Stimulated activated memory B cell treated with anti-CD40 and anti-IgM and Interleukin-4, amounts not matched to agents 10 μg/mL and 1 μg/mL and 100 μg/mL, for 72 hours (primary cell): ENCODE results near the gene FRMD5.
A peak's percentile ranks its signal among the peaks of the same experiment; 100 is the strongest.

ENCODE experiments used
- ATAC-seq: fragments of 150-1000 bp; cut with Tn5 transposase; 2 replicates; pipeline ENCODE4 v1.10.0; 2021
- H3K27ac Mint-ChIP-seq: one replicate; pipeline ENCODE4 v1.8.0; 2022; ENCODE audit warnings: mild to moderate bottlenecking, mixed read lengths
- H3K27me3 Mint-ChIP-seq: one replicate; pipeline ENCODE4 v1.8.0; 2022; ENCODE audit warnings: mixed read lengths
- H3K36me3 Mint-ChIP-seq: one replicate; pipeline ENCODE4 v1.8.0; 2022; ENCODE audit warnings: mixed read lengths
- H3K4me1 Mint-ChIP-seq: one replicate; pipeline ENCODE4 v1.8.0; 2022; ENCODE audit warnings: mixed read lengths
- H3K4me3 Mint-ChIP-seq: one replicate; pipeline ENCODE4 v1.8.0; 2022; ENCODE audit warnings: mild to moderate bottlenecking, moderate library complexity, mixed read lengths
- H3K9me3 Mint-ChIP-seq: one replicate; pipeline ENCODE4 v1.8.0; 2022; ENCODE audit warnings: mixed read lengths

Gene FRMD5

GRCh38 chr15:43957724-43958123, 237.3 kb downstream of the FRMD5 start:
- H3K27ac Mint-ChIP-seq, result no peak overlapping the region
- H3K36me3 Mint-ChIP-seq, result no peaks in the 10 kb centered on the region
- H3K4me3 Mint-ChIP-seq, result no peak overlapping the region
- peaks cover 28% of the 10 kb centered on the region for H3K27me3 Mint-ChIP-seq
- H3K4me1 Mint-ChIP-seq, result no peaks in the 10 kb centered on the region
- H3K9me3 Mint-ChIP-seq, result no peaks in the 10 kb centered on the region
- ATAC-seq, result no peak

GRCh38 chr15:43955140-43955539, 239.9 kb downstream of the FRMD5 start:
- H3K27me3 Mint-ChIP-seq, result peaks cover 18% of the 10 kb centered on the region
- no peaks in the 10 kb centered on the region for H3K9me3 Mint-ChIP-seq
- no peak for ATAC-seq
- no peaks in the 10 kb centered on the region for H3K4me1 Mint-ChIP-seq
- H3K4me3 Mint-ChIP-seq, result no peak overlapping the region
- no peak overlapping the region for H3K27ac Mint-ChIP-seq
- no peaks in the 10 kb centered on the region for H3K36me3 Mint-ChIP-seq

- H3K4me3 Mint-ChIP-seq, result no peak overlapping the region
- no peaks in the 10 kb centered on the region for H3K36me3 Mint-ChIP-seq
- peaks cover 4% of the 10 kb centered on the region for H3K4me1 Mint-ChIP-seq
- H3K9me3 Mint-ChIP-seq, result no peaks in the 10 kb centered on the region
- ATAC-seq, result peak; percentile 41
- no peak overlapping the region for H3K27ac Mint-ChIP-seq
- peaks cover 11% of the 10 kb centered on the region for H3K27me3 Mint-ChIP-seq
Measured at GRCh38 chr15:43954181-43954621, 240.9 kb downstream of the FRMD5 start.

- Mint-ChIP-seq H3K27ac (no peak overlapping the region), H3K27me3 (peaks cover 8% of the 10 kb centered on the region), H3K36me3 (no peaks in the 10 kb centered on the region), H3K9me3 (no peaks in the 10 kb centered on the region), H3K4me1 (peaks cover 12% of the 10 kb centered on the region), H3K4me3 (no peak overlapping the region)
- ATAC-seq, result no peak
Measured at GRCh38 chr15:43953402-43953801, 241.7 kb downstream of the FRMD5 start.

GRCh38 chr15:43950531-43950930, 244.5 kb downstream of the FRMD5 start:
- H3K27ac Mint-ChIP-seq, result no peak overlapping the region
- H3K36me3 Mint-ChIP-seq, result no peaks in the 10 kb centered on the region
- H3K9me3 Mint-ChIP-seq, result peaks cover 3% of the 10 kb centered on the region
- peaks cover 25% of the 10 kb centered on the region for H3K4me1 Mint-ChIP-seq
- H3K27me3 Mint-ChIP-seq, result peaks cover 9% of the 10 kb centered on the region
- no peak for ATAC-seq
- no peak overlapping the region for H3K4me3 Mint-ChIP-seq

- peak; percentile 67 for ATAC-seq
- Mint-ChIP-seq H3K4me1 (peaks cover 25% of the 10 kb centered on the region), H3K27ac (no peak overlapping the region)
Measured at GRCh38 chr15:43948691-43949325, 246.3 kb downstream of the FRMD5 start.

GRCh38 chr15:43943511-43943910, 251.6 kb downstream of the FRMD5 start:
- H3K9me3 Mint-ChIP-seq, result peaks cover 3% of the 10 kb centered on the region
- ATAC-seq, result no peak
- H3K4me1 Mint-ChIP-seq, result peaks cover 23% of the 10 kb centered on the region
- H3K27me3 Mint-ChIP-seq, result peaks cover 9% of the 10 kb centered on the region
- no peak overlapping the region for H3K27ac Mint-ChIP-seq
- H3K36me3 Mint-ChIP-seq, result no peaks in the 10 kb centered on the region
- H3K4me3 Mint-ChIP-seq, result no peak overlapping the region

More at GRCh38 chr15:43948691-43949325, 246.3 kb downstream of the FRMD5 start:
- peaks cover 9% of the 10 kb centered on the region for H3K27me3 Mint-ChIP-seq
- H3K36me3 Mint-ChIP-seq, result no peaks in the 10 kb centered on the region
- no peak overlapping the region for H3K4me3 Mint-ChIP-seq
- peaks cover 3% of the 10 kb centered on the region for H3K9me3 Mint-ChIP-seq

GRCh38 chr15:43942194-43942593, 252.9 kb downstream of the FRMD5 start:
- Mint-ChIP-seq H3K27me3 (peaks cover 9% of the 10 kb centered on the region), H3K9me3 (peaks cover 3% of the 10 kb centered on the region), H3K4me3 (no peak overlapping the region), H3K4me1 (peaks cover 20% of the 10 kb centered on the region), H3K36me3 (no peaks in the 10 kb centered on the region), H3K27ac (no peak overlapping the region)
- no peak for ATAC-seq

- Mint-ChIP-seq H3K27ac (no peak overlapping the region), H3K4me3 (no peak overlapping the region)
Measured at GRCh38 chr15:43941555-43941954, 253.5 kb downstream of the FRMD5 start.

GRCh38 chr15:43941071-43941470, 254.0 kb downstream of the FRMD5 start:
- H3K36me3 Mint-ChIP-seq, result no peaks in the 10 kb centered on the region

More at GRCh38 chr15:43941555-43941954, 253.5 kb downstream of the FRMD5 start:
- peaks cover 3% of the 10 kb centered on the region for H3K9me3 Mint-ChIP-seq
- peaks cover 9% of the 10 kb centered on the region for H3K27me3 Mint-ChIP-seq
- ATAC-seq, result peak; percentile 64
- H3K36me3 Mint-ChIP-seq, result no peaks in the 10 kb centered on the region
- peaks cover 18% of the 10 kb centered on the region for H3K4me1 Mint-ChIP-seq

GRCh38 chr15:43939070-43939469, 256.0 kb downstream of the FRMD5 start:
- peaks cover 8% of the 10 kb centered on the region for H3K4me1 Mint-ChIP-seq
- H3K4me3 Mint-ChIP-seq, result no peak overlapping the region
- H3K27me3 Mint-ChIP-seq, result no peaks in the 10 kb centered on the region
- no peaks in the 10 kb centered on the region for H3K9me3 Mint-ChIP-seq
- no peaks in the 10 kb centered on the region for H3K36me3 Mint-ChIP-seq
- H3K27ac Mint-ChIP-seq, result no peak overlapping the region
- ATAC-seq, result no peak

More at GRCh38 chr15:43941071-43941470, 254.0 kb downstream of the FRMD5 start:
- Mint-ChIP-seq H3K4me1 (peaks cover 13% of the 10 kb centered on the region), H3K9me3 (peaks cover 3% of the 10 kb centered on the region), H3K27ac (no peak overlapping the region), H3K27me3 (peaks cover 5% of the 10 kb centered on the region), H3K4me3 (no peak overlapping the region)
- no peak for ATAC-seq

- Mint-ChIP-seq H3K27ac (no peak overlapping the region), H3K27me3 (no peaks in the 10 kb centered on the region), H3K9me3 (no peaks in the 10 kb centered on the region), H3K4me3 (no peak overlapping the region), H3K4me1 (peaks cover 9% of the 10 kb centered on the region), H3K36me3 (no peaks in the 10 kb centered on the region)
- no peak for ATAC-seq
Measured at GRCh38 chr15:43934480-43934879, 260.6 kb downstream of the FRMD5 start.

GRCh38 chr15:43932907-43933306, 262.2 kb downstream of the FRMD5 start:
- H3K36me3 Mint-ChIP-seq, result no peaks in the 10 kb centered on the region

GRCh38 chr15:43931790-43932435, 263.2 kb downstream of the FRMD5 start:
- Mint-ChIP-seq H3K27ac (no peak overlapping the region), H3K9me3 (no peaks in the 10 kb centered on the region), H3K36me3 (no peaks in the 10 kb centered on the region), H3K4me1 (peaks cover 9% of the 10 kb centered on the region), H3K27me3 (no peaks in the 10 kb centered on the region), H3K4me3 (no peak overlapping the region)
- ATAC-seq, result no peak

More at GRCh38 chr15:43932907-43933306, 262.2 kb downstream of the FRMD5 start:
- no peak for ATAC-seq
- Mint-ChIP-seq H3K4me3 (no peak overlapping the region), H3K27ac (no peak overlapping the region), H3K9me3 (no peaks in the 10 kb centered on the region), H3K4me1 (peaks cover 9% of the 10 kb centered on the region), H3K27me3 (no peaks in the 10 kb centered on the region)

GRCh38 chr15:43931119-43931518, 264.0 kb downstream of the FRMD5 start:
- Mint-ChIP-seq H3K4me3 (no peak overlapping the region), H3K9me3 (no peaks in the 10 kb centered on the region), H3K27me3 (no peaks in the 10 kb centered on the region), H3K36me3 (no peaks in the 10 kb centered on the region), H3K4me1 (peaks cover 9% of the 10 kb centered on the region), H3K27ac (no peak overlapping the region)
- ATAC-seq, result no peak

GRCh38 chr15:43930556-43930955, 264.5 kb downstream of the FRMD5 start:
- no peaks in the 10 kb centered on the region for H3K27me3 Mint-ChIP-seq
- H3K27ac Mint-ChIP-seq, result no peak overlapping the region
- peaks cover 9% of the 10 kb centered on the region for H3K4me1 Mint-ChIP-seq
- no peaks in the 10 kb centered on the region for H3K36me3 Mint-ChIP-seq
- ATAC-seq, result peak; percentile 59
- no peak overlapping the region for H3K4me3 Mint-ChIP-seq
- H3K9me3 Mint-ChIP-seq, result no peaks in the 10 kb centered on the region
